Superior temporal gyrus (tissue), 1 donor: Measurements from ENCODE around the gene SCN4A.
A peak's percentile ranks its signal among the peaks of the same experiment; 100 is the strongest.
"Not testable (repeated sequence)": the region's sequence is repeated elsewhere in the genome, so short reads cannot be mapped to it uniquely, and the experiment has no call there.

ENCODE experiments used
- DNase-seq: peaks from one replicate; pipeline ENCODE4 v3.0.0-alpha.2; 2016; ENCODE audit errors: extremely low spot score

The SCN4A gene

DNA sequence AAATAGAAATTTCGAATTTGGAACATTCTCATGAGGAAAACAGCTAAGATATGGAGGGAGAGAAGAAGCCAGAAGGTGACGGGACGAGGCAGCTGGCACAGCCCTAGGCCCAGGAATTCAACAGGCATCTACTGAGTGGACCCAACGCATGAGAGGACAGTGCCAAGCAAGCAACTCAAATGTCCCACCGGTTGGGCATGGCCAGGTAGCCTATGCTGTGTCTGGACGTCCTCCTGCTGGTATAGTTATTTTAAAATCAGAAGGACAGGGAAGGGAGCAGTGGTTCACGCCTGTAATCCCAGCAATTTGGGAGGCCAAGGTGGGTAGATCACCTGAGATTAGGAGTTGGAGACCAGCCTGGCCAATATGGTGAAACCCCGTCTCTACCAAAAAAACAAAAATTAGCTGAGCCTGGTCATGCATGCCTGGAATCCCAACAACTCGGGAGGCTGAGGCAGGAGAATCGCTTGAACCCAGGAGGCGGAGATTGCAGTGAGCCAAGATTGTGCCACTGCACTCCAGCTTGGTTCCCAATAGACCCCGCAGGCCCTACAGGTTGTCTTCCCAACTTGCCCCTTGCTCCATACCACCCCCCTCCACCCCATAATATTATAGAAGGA lies 56.0 kb downstream of the SCN4A start:
- no peak for DNase-seq

DNA sequence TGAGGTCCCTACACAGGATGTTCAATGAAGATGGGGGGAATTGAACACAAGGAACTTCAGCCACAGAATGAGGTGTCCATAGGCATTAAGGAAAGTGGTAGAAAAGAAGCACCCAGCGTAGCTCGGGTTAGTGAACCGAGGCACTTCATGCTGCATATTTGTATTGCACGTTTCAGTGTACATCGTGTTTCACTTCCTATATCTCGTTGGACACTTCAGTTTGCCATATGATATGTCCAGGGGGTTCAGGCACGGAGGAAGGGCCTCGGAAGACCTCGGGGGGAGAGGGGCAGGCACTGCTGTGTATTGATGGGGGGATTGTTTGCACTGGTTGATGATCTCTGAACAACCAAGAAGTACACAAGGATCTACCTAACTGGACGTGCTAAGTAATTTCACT lies 57.0 kb downstream of the SCN4A start:
- not testable (repeated sequence) for DNase-seq

DNA sequence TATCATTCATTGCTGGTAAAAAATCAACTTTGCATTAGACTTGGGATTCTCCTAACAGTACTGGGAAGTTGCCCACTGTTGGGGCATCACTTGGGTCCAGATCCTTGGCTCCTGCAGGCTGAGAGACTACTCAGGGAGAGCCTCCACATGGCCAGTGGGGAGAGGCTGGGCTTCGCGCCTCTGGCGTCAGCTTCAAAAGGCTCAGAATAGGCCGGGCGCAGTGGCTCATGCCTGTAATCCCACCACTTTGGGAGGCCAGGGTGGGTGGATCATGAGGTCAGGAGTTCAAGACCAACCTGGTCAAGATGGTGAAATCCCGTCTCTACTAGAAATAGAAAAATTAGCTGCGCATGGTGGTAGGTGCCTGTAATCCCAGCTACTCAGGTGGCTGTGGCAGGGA lies 58.2 kb downstream of the SCN4A start:
- DNase-seq, result no peak

DNA sequence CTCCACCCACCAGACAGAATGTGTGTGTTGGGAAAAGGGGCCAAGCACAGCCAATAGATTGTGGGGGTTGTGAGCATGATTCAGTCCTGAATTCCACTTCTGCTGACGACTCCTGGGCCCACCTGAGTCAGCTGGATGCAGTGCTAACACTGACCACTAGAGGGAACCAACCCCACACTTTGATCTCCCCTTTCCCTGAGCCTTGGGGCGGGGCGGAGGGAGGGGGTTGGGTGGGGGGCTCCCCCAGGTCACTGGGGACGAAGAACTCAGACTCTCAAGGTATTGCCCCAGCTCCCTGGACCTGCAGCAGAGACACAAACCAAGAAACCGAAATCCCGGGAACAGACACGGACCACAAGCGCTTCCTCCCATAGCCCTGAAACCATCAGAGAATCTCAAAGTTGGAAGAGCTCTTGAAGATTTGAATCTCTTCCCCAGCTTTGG lies 61.0 kb downstream of the SCN4A start:
- DNase-seq, result peak; percentile 19

DNA sequence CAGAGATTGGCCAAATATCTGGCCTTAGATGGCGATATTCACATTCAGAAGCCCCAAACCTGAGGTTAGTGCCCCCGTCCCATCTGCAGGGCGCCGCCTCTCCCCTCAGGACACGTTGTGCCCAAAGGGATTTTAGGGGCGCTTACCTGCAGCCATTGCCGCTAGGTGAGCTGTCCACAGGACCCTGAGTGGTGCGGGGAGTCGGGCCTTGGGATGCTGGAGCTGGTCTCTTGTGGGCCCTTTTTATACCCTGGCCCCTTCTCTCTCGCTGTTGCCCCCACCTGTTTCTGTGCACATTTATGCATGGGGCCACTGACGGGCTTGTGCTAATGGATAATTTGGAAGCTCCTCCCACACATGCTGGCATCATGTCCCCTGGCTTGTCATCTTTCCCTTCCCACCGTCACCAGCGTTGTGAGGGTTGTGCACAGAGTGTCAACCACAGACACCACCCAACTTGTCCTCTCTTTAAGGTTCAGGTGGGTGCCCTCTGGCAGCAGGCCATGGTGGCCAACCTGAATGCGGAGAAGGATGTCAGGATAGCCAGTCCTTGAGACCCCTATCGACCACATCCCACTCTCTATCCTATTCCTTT lies 61.6 kb downstream of the SCN4A start, which contains the start of gene CSHL1:
Gene CSHL1, minus strand, starts transcription at position 218 of the 595 bp plus-strand sequence. Its CDS starts 62 bp downstream, at position 156.
- no peak for DNase-seq

DNA sequence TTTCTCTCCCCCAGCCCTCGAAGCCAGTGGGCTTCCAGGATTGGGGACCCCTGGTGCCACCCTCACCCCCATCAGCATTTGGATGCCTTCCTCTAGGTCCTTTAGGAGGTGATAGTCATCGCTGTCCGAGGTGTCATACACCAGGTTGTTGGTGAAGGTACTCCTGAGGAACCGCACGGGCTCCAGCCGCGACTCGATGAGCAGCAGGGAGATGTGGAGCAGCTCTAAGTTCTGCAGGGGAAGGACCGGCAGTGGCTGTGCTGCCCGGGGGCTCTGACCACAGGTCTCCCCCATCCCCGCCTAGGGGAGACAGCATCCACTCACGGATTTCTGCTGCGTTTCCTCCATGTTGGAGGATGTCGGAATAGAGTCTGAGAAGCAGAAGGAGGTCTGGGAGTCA lies 62.6 kb downstream of the SCN4A start:
- no peak for DNase-seq

DNA sequence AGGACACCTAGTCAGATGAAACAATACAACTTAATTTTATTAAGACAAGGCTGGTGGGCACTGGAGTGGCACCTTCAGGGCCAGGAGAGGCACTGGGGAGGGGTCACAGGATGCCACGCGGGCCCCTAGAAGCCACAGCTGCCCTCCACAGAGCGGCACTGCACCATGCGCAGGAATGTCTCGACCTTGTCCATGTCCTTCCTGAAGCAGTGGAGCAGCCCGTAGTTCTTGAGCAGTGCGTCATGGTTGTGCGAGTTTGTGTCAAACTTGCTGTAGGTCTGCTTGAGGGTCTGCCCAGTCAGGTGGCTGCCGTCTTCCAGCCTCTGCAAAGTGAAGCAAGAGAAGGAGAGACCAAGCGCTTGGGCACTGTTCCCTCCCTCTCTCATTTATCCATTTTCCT lies 63.1 kb downstream of the SCN4A start:
- DNase-seq, result not testable (repeated sequence)

DNA sequence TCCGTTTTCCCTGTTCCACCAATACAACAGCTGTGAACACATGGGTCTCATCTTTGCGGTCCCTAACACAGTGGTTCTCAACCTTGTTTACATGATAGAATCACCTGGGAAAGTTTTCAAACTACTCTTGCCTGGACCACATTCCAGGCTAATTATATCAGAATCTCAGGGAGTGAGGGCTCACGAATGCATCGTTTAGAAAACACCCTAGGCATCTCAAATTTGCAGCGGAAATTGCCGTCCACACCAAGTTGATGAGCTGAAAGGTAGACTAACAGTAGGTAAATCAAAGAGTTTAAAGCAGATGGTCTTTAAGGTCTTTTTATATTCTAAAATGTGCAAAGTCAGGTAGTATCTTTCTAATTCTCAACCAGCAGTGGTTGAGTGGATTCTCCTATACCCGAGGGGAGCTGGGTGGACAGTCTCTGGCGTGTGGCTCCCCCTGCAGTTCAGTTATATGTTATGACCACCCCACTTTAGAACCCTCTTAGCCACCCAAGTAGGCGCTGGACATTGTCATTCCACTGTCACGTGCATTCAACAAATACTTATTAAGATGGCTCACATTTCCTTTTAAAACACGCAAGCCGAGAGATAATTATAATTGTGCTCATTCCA lies 65.4 kb downstream of the SCN4A start:
- not testable (repeated sequence) for DNase-seq

DNA sequence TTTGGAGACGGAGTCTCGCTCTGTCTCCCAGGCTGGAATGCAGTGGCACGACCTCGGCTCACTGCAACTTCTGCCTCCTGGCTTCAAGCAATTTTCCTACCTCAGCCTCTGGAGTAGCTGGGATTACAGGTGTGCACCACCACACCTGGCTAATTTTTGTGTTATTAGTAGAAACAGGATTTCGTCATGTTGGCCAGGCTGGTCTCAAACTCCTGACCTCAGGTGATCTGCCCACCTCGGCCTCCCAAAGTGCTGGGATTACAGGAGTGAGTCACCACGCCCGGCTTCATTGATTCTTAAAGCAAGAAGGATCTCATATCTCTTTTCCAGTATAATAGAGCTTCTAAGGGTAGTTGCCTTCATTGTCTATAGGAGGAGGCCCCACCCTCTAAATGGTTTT lies 67.9 kb downstream of the SCN4A start:
- DNase-seq, result not testable (repeated sequence)

DNA sequence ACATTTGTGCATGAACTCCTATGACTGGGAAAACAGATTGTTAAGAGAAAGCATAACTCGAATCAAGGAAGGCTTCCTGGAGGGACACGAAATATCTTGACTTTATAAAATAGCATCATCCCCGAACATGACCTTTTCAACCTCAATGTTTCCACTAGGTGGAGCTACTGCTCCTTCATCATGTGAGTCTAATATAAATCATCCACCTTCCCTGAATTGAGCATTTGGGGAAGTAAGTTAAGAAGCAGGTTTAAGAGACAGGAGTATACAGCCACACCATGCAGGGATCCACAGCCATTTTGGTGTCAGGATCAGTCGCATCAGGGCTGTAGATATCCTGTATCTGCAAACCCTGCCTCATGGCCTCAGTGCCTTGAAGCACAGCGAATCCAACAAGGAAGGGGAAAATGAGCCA lies 68.9 kb downstream of the SCN4A start:
- not testable (repeated sequence) for DNase-seq

DNA sequence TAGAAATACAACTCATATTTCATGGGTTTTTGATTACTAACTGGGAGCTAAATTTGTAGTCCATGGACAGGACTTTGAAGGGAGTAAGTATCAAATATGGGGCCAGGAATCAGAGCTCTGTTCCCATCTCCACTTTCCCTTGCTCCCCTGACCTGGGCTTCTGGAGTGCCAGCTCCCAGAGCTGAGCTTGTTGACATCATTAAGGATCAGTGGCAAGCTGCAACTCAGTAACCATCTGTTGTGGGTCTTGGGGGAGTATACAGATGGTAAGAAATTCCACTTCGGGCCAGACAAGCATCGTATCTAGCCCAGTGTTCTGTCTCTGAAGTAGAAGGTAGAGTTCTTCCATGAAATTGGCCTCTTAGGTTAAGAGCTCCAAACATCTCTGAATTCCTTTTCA lies 70.7 kb downstream of the SCN4A start:
- not testable (repeated sequence) for DNase-seq

DNA sequence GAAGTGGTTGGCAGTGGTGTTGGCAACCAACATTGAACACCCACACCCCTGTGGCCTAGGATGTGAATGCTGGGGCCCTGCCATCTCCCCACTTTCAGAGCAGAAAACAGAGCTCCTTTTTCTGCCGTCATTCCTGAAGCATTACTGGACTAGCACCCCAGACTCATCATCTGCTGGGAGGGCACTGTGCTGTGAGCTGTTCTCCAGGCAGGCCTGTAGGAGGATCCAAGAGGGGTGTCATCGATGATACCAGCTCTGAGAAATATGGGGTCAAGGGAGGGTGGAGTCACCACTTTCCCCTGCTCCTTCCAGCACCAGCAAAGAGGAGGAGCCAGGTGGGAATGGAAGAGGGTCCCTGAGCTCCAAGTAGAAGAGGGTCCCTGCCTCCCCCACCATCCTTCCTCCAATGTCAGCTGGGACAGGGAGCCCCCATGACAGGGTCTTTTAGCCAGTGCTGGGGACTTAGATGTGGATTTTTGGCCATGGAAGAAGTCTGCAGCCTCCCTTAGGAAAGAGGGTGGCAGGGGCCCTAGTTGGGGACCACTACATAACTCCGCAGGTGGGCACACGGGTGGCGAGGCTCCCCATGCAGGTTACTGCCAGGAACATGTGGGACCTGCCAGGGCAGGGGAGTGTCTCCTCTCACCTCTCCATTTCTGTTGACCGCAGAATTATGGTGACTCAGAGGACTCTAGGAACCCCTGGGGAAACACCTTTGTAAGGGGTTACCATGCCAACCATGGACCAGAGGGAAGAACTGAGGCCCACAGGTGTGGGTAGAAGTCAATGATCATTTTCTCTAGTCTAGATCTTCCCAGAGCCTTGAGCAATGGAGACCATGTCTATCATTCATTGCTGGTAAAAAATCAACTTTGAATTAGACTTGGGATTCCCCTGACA lies 73.6 kb downstream of the SCN4A start:
- DNase-seq, result not testable (repeated sequence)

DNA sequence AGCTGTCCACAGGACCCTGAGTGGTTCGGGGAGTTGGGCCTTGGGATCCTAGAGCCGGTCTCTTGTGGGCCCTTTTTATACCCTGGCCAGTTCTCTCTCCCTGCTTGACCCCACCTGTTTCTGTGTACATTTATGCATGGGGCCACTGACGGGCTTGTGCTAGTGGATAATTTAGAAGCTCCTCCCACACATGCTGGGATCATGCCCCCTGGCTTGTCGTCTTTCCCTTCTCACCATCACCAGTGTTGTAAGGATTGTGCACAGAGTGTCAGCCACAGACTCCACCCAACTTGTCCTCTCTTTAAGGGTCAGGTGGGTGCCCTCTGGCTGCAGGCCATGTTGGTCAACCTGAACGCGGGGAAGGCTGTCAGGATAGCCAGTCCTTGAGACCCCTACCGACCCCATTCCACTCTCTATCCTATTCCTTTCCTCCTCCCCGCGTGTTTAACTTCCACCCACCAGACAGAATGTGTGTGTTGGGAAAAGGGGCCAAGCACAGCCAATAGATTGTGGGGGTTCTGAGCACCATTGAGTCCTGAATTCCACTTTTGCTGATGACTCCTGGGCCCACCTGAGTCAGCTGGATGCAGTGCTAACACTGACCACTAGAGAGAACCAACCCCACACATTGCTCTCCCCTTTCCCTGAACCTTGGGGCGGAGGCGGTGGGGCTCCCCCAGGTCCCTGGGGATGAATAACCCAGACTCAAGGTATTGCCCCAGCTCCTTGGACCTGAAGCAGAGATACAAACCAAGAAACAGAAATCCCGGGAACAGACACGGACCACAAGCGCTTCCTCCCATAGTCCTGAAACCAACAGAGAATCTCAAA lies 76.0 kb downstream of the SCN4A start, which contains the start of gene CSH1:
Gene CSH1, minus strand, starts transcription at position 51 of the 831 bp plus-strand sequence. CDS start 63 bp downstream, outside the sequence.
- DNase-seq, result not testable (repeated sequence)

DNA sequence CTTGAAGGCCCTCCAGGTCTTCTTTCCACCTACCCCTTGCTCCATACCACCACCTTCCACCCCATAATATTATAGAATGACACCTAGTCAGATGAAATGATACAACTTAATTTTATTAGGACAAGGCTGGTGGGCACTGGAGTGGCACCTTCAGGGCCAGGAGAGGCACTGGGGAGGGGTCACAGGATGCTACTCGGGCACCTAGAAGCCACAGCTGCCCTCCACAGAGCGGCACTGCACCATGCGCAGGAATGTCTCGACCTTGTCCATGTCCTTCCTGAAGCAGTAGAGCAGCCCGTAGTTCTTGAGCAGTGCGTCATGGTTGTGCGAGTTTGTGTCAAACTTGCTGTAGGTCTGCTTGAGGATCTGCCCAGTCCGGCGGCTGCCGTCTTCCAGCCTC lies 77.9 kb downstream of the SCN4A start:
- DNase-seq, result not testable (repeated sequence)

DNA sequence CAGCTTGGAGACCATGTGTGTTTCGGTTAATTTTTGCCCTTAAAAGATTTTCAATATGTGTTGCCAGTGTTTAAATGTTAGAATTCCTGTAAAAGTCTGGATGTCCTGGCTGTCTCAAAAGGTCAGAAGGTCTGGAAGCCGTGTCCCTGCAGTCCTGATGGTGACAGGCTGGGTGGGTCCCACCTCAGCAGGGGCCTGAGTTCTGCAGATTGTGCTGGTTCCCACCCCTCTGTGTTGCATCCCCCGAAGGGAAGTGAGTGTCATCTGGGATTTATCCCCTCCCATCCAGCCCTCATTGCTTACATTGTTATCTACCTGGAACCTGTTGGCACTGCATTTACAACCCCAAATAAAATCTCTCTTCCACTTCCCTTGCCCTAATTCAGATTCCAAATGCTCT lies 78.7 kb downstream of the SCN4A start:
- not testable (repeated sequence) for DNase-seq

DNA sequence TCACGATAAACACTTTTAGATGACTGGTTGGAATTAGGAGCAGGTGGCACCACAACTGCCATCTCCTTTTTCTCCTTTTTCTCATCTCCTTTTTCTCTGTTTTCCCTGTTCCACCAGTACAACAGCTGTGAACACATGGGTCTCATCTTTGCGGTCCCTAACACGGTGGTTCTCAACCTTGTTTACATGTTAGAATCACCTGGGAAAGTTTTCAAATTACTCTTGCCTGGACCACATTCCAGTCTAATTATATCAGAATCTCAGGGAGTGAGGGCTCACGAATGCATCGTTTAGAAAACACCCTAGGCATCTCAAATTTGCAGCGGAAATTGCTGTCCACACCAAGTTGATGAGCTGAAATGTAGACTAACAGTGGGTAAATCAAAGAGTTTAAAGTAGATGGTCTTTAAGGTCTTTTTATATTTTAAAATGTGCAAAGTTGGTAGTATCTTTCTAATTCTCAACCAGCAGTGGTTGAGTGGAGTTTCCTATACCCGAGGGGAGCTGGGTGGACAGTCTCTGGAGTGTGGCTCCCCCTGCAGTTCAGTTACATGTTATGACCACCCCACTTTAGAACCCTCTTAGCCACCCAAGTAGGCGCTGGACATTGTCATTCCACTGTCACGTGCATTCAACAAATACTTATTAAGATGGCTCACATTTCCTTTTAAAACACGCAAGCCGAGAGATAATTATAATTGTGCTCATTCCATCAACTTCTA lies 80.2 kb downstream of the SCN4A start:
- not testable (repeated sequence) for DNase-seq

DNA sequence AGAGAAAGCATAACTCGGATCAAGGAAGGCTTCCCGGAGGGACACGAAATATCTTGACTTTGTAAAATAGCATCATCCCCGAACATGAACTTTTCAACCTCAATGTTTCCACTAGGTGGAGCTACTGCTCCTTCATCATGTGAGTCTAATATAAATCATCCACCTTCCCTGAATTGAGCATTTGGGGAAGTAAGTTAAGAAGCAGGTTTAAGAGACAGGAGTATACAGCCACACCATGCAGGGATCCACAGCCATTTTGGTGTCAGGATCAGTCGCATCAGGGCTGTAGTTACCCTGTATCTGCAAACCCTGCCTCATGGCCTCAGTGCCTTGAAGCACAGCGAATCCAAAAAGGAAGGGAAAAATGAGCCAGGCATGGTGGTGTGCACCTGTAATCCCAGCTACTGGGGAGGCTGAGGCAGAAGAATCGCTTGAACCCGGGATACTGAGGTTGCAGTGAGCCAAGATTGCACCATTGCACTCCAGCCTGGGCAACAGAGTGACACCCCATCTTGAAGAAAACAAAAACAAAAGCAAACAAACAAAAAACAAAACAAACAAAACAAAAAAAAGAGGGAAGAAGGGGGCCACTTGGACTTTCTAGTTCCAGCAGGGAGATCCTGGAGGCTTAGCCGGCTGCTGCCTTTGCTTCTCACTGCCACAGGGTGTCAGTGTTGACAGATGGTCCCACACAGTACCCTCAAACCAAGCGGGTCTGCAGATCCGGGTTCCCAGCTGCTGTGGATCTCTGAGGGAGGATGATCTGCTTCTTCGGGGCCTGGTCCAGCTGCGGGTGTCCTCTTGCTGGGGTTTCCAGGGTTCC lies 83.5 kb downstream of the SCN4A start:
- DNase-seq, result peak; percentile 41
